ENCODE measurements around the gene HPCAL4. TPM values are rescaled to one million over a fixed set of nuclear protein-coding genes. Genes with fewer than 3 reads are reported as not detected.

HPCAL4 gene
- total RNA-seq, 4 donors from 2014 or later, result not detected

GRCh38 chr1:39713557-39713956, 22.3 kb upstream of the HPCAL4 start:
- intact Hi-C loops (cut with DNase I; ENCODE audit: low total_unique reads), result loop anchor here (10.0 kb wide), 1 partner anchor 99 kb away; no protein-coding TSS in a partner anchor
- TF ChIP-seq CTCF (IDR thresholded peaks at IDR 0.05), result no peak
- TF ChIP-seq POLR2A (IDR thresholded peaks at IDR 0.05), result no peak
- WGBS, 2 donors, result 89 to 93% methylated on average over 5 of the region's 5 CpGs
- DNase-seq (ENCODE audit: low spot score in 2 of 2), result no peak
- H3K4me3 ChIP-seq (ENCODE audit: low read depth, poor library complexity, severe bottlenecking), result no peak overlapping the region

- DNase-seq (ENCODE audit: low spot score in 2 of 2), result peak in 1 of 2 donors; percentile 28
- H3K4me3 ChIP-seq (ENCODE audit: low read depth, poor library complexity, severe bottlenecking), result no peak overlapping the region
- intact Hi-C loops (cut with DNase I; ENCODE audit: low total_unique reads), result loop anchor here (10.0 kb wide), 1 partner anchor 97 kb away; no protein-coding TSS in a partner anchor
- TF ChIP-seq CTCF (IDR thresholded peaks at IDR 0.05) (no peak), POLR2A (IDR thresholded peaks at IDR 0.05) (no peak)
- WGBS, 2 donors, result 78 to 83% methylated on average over 6 of the region's 6 CpGs
These were observed 20.7 kb upstream of the HPCAL4 start for GRCh38 chr1:39711966-39712340.

- H3K4me3 ChIP-seq (ENCODE audit: low read depth, poor library complexity, severe bottlenecking), result no peak overlapping the region
- WGBS, 2 donors, result 72% methylated on average over 12 of the region's 12 CpGs
- peak in 1 of 2 donors; percentile 49 for DNase-seq (ENCODE audit: low spot score in 2 of 2)
- no peak for TF ChIP-seq POLR2A (IDR thresholded peaks at IDR 0.05)
- no peak for TF ChIP-seq CTCF (IDR thresholded peaks at IDR 0.05)
- intact Hi-C loops (cut with DNase I; ENCODE audit: low total_unique reads), result loop anchor here (10.0 kb wide), 1 partner anchor 97 kb away; no protein-coding TSS in a partner anchor
These were observed 20.1 kb upstream of the HPCAL4 start for GRCh38 chr1:39711104-39711965.

GRCh38 chr1:39707506-39707905, 16.3 kb upstream of the HPCAL4 start:
- intact Hi-C loops (cut with DNase I; ENCODE audit: low total_unique reads), result no loop called here
- TF ChIP-seq CTCF (IDR thresholded peaks at IDR 0.05) (no peak), POLR2A (IDR thresholded peaks at IDR 0.05) (no peak)

GRCh38 chr1:39704757-39705156, 13.5 kb upstream of the HPCAL4 start:
- H3K4me3 ChIP-seq (ENCODE audit: low read depth, poor library complexity, severe bottlenecking), result no peak overlapping the region
- intact Hi-C loops (cut with DNase I; ENCODE audit: low total_unique reads), result no loop called here
- 89 to 96% methylated on average over 1 of the region's 1 CpG for WGBS, 2 donors
- DNase-seq (ENCODE audit: low spot score in 2 of 2), result no peak
- TF ChIP-seq POLR2A (IDR thresholded peaks at IDR 0.05) (no peak), CTCF (IDR thresholded peaks at IDR 0.05) (no peak)

More at GRCh38 chr1:39707506-39707905, 16.3 kb upstream of the HPCAL4 start:
- H3K4me3 ChIP-seq (ENCODE audit: low read depth, poor library complexity, severe bottlenecking), result no peak overlapping the region
- no peak for DNase-seq (ENCODE audit: low spot score in 2 of 2)
- 92 to 96% methylated on average over 4 of the region's 4 CpGs for WGBS, 2 donors
